HUES48 (cell line): Measurements from ENCODE around the gene FPR3.
"Not testable (repeated sequence)": the region's sequence is repeated elsewhere in the genome, so short reads cannot be mapped to it uniquely, and the experiment has no call there.

Experiments
- H3K27ac ChIP-seq: one replicate; pipeline ENCODE4 v1.7.0; 2013; ENCODE audit warnings: low read depth, low read length, inconsistent platforms
- H3K27me3 ChIP-seq: 2 replicates; pipeline ENCODE4 v1.6.1; 2013; ENCODE audit warnings: mild to moderate bottlenecking, low read length; ENCODE audit not compliant: control insufficient read depth, insufficient read depth
- H3K36me3 ChIP-seq: 2 replicates; pipeline ENCODE4 v1.6.1; 2013; ENCODE audit warnings: low read length; ENCODE audit not compliant: control insufficient read depth, insufficient read depth
- H3K4me1 ChIP-seq: 2 replicates; pipeline ENCODE4 v1.6.1; 2013; ENCODE audit warnings: mild to moderate bottlenecking, low read length; ENCODE audit not compliant: control insufficient read depth, insufficient read depth
- H3K4me3 ChIP-seq: 2 replicates; pipeline ENCODE4 v1.5.1; 2013; ENCODE audit warnings: mild to moderate bottlenecking, low read depth, low read length
- H3K9ac ChIP-seq: 2 replicates; pipeline ENCODE4 v1.6.1; 2013; ENCODE audit warnings: mild to moderate bottlenecking, low read depth, low read length, moderate library complexity
- H3K9me3 ChIP-seq: 2 replicates; pipeline ENCODE4 v1.6.1; 2013; ENCODE audit warnings: low read length; ENCODE audit not compliant: control insufficient read depth, insufficient read depth

Gene FPR3

DNA sequence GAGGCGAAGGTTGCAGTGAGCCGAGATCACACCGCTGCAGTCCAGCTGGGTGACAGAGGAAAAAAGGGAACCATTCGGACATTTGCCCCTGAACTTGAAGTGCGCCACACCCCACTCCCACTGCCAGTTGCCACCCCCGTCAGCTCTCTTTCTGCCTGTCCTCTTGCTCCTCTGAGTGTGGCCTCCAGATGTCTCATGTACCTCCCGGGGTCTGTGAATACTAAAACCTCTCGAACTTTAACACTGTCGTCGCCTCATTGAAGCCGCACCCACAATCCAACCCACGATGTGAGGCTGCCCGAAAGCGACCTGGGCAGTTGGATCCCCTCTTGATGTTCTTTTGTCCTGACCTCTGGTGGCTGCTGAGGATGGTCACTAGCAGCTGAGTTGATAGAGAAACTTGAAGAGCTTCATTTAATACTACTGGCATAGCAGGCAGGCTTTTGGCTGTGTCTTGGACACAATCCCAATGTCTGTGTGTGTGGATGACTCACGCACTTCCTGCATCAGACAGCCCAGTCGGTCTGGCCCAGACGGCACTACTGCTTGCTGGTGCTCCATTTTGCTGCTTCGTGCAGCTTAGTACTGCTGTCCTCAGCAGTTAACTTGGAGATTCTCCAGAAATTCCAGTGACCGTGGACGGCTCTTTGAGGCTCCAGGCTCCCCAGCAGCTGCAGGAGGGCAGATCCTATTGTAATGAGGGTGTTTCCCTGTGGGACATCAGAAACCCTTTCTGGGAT lies 4.2 kb downstream of the FPR3 start:
- no peak overlapping the region for H3K4me3 ChIP-seq
- no peaks in the 10 kb centered on the region for H3K4me1 ChIP-seq
- no peak overlapping the region for H3K9ac ChIP-seq
- H3K27ac ChIP-seq = no peak overlapping the region
- H3K9me3 ChIP-seq = peaks cover 58% of the 10 kb centered on the region
- no peaks in the 10 kb centered on the region for H3K36me3 ChIP-seq
- no peaks in the 10 kb centered on the region for H3K27me3 ChIP-seq

DNA sequence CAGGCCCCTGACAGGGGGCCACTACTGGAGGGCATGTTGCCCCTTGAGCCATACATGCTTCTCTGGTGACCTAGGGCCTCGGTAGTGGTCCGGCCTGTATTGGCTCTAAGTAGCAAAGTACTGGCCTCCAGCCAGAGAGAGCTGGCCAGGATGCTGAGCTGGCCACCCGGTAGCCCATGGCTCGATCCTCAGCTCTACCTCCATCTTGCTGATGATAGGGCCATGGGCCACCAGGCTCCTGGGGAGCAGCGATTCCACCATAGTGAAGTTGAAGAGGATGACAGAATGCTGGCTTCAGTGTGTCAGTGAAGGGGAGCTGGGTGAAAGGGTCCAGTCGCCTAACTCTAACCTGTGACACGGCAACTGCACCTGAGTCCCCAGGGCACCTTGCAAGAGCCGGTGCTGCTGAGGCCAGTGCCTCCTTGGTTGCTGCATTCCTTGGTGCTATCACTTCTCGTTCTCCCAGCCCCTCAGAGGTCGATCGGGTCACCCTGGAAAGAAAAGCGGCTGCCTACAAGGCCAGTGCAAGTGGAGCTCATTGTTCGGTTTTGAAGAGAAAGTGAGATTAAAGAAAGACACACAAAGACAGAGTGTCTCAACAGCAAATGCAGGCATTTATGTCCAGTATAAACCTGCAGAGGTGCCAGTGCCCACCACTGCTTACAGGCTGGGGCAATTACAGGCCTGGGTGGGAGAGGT lies 5.0 kb downstream of the FPR3 start:
- H3K9me3 ChIP-seq = peaks cover 55% of the 10 kb centered on the region
- H3K4me3 ChIP-seq = no peak overlapping the region

DNA sequence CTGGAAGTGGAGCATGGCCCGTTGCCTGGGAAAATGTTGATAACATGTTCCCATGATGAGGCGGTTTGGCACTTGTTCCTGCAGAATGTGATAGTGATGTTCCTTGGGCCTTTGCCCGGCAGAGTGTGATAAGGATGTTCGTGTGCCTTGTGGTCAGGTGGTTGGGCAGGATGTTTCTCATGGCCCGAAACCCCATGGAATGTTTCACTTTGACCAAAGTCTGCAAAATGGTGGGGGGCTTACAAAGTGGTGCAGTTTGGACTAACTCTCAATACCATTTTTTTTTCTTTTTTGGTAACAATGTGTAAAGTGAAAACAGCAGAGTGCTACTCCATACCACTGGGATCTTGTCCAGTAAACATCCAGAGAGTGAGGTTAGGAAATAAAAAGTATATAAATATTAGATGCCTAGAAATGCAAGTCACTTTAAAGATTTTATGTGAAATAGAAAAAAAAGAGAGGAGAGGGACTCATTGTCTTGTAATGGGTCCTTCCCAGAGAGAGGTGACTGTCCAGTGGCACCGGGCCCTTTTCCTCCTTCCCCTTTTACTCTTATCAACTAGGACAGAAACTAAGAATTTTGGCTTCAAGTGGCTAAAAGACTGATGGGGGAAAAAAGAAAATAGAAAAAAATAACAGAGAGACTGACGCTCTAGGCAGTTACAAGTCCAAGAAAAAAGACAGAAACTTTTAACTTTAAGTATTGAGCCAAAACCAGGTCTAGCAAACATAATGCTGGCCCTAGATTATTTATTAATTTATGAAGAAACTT lies 5.7 kb downstream of the FPR3 start:
- Histone ChIP-seq H3K27me3 (no peaks in the 10 kb centered on the region), H3K4me1 (no peaks in the 10 kb centered on the region), H3K27ac (no peak overlapping the region), H3K4me3 (no peak overlapping the region), H3K36me3 (no peaks in the 10 kb centered on the region), H3K9ac (no peak overlapping the region), H3K9me3 (peaks cover 51% of the 10 kb centered on the region)

More for the DNA sequence above, 5.0 kb downstream of the FPR3 start:
- Histone ChIP-seq H3K36me3 (no peaks in the 10 kb centered on the region), H3K4me1 (no peaks in the 10 kb centered on the region), H3K27ac (no peak overlapping the region), H3K9ac (no peak overlapping the region), H3K27me3 (no peaks in the 10 kb centered on the region)

DNA sequence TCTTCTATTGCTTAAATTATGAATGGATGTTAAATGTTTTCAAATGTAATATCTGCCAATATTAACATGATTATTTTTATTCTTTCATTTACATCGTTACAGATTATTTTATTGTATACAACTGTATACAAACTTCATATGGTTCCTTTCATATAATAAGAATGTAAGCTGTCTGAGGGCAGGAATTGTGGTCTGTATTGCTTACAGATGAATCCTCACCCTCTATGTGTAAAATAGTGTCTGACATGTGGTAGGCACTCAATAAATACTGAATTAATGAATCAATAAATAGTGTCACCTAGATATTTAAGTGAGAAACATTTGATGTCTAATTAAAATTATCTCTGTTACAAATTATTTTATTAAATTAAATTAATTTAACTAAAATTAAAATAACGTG lies 7.8 kb downstream of the FPR3 start:
- Histone ChIP-seq H3K27me3 (no peaks in the 10 kb centered on the region), H3K9ac (no peak overlapping the region), H3K9me3 (peaks cover 47% of the 10 kb centered on the region), H3K4me1 (peaks cover 5% of the 10 kb centered on the region; the same call in 1 of the 2 replicates), H3K4me3 (no peak overlapping the region), H3K36me3 (no peaks in the 10 kb centered on the region), H3K27ac (no peak overlapping the region)

DNA sequence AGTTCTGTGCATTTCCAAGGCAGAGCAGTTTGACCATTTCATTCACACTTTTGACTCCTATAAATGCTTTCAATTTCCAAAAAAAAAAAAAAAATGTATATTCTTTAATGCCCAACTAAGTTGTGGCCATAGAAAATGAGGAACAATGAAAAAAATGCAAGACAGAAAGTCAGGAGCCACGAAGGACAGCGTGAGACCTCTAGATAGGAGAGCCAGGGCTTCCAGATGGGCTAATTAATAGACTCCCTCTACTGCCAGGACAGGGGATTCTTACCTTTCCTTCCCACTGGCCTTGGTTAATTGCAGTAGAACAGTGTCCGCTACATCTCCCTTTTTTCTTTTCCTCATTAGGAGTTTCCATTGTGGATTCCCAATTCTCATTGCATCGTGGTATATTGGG lies 8.6 kb downstream of the FPR3 start:
- Histone ChIP-seq H3K4me1 (peaks cover 5% of the 10 kb centered on the region; the same call in 1 of the 2 replicates), H3K27ac (no peak overlapping the region), H3K27me3 (no peaks in the 10 kb centered on the region), H3K4me3 (no peak overlapping the region), H3K36me3 (no peaks in the 10 kb centered on the region), H3K9me3 (peaks cover 43% of the 10 kb centered on the region), H3K9ac (no peak overlapping the region)

DNA sequence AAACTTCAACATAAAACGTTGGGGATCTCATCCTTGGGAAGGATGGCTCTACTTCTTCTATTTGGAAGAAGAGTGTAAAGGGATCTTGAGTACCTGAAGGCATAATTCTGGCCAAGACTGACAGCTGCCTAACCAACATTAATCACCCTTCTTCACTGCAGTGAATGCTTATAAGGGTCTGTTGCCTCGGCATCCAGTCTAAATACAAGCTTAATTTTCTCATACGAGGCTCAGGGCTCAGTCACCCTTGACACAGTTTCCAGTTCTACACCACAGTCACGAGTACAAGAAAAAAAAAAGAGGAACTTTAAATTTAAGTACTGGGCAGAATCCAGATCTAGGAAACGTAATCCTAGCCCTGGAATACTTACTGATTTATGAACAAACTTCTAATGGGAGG lies 9.0 kb downstream of the FPR3 start:
- H3K9me3 ChIP-seq = peaks cover 45% of the 10 kb centered on the region
- peaks cover 5% of the 10 kb centered on the region; the same call in 1 of the 2 replicates for H3K4me1 ChIP-seq
- no peak overlapping the region for H3K9ac ChIP-seq
- H3K27ac ChIP-seq = no peak overlapping the region
- no peak overlapping the region for H3K4me3 ChIP-seq
- H3K36me3 ChIP-seq = no peaks in the 10 kb centered on the region
- no peaks in the 10 kb centered on the region for H3K27me3 ChIP-seq

DNA sequence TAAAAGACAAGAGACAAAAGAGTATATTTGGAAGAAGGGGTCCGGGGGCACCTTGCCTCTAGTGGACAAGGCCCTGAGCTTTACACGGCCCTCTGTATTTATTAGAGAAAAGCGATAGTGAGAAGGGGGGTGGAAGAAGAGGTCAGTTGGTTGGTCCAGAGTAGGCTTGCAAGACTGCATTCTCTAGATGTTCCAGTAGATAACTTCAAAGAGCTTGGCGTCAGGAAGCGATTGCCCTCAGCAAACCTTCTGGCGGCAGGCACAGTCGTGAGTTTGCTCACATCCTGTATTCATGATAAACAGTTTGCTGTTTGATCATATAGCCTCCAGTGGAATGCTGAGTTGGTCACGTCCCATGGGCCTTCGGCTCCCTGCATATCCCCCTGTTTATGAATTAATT lies 9.8 kb downstream of the FPR3 start:
- not testable (repeated sequence) for H3K9ac ChIP-seq, H3K36me3 ChIP-seq, H3K27ac ChIP-seq, H3K4me1 ChIP-seq, H3K27me3 ChIP-seq, H3K4me3 ChIP-seq
- peaks cover 37% of the 10 kb centered on the region for H3K9me3 ChIP-seq

DNA sequence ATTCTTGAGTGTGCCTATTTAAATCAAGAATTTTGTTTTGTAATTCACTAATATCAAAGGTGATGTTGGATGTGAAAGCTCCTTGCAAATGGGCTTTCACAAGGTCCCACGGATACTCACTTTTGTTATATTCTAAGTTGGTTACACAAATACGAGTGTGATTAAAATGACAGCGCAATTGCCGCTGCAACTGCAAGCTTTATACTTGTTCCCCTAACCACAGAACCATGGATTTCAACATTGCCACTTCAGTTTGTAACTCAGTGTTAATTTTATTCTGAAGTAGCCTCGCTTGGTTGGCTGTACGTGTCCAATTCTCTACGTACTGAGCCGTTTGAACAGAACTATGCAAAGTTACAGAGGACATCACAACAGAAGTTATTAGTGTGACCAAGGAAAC lies 10.4 kb downstream of the FPR3 start:
- H3K9me3 ChIP-seq = peaks cover 33% of the 10 kb centered on the region; the same call in 1 of the 2 replicates
- H3K36me3 ChIP-seq, H3K9ac ChIP-seq, H3K27ac ChIP-seq, H3K27me3 ChIP-seq, H3K4me1 ChIP-seq, H3K4me3 ChIP-seq: not testable (repeated sequence)

DNA sequence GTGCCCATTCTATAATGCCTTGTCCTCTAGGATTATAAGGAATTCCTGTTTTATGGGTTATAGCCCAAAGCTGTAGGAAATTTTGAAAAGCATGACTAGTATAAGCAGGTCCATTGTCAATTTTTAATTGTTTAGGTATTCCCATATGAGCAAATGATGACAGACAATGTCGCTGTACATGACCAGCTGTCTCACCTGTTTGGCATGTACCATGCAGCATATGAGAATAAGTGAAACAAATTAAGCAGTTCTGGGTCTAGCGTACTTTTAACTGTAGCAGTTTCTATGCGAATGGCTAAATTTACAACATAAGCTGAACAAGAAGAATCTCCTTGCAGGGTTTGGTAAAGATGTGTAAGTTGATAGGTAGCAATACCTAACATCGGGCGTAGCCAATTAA lies 11.6 kb downstream of the FPR3 start:
- H3K4me1 ChIP-seq, H3K27ac ChIP-seq, H3K27me3 ChIP-seq, H3K36me3 ChIP-seq, H3K9ac ChIP-seq: not testable (repeated sequence)
- Histone ChIP-seq H3K9me3 (peaks cover 37% of the 10 kb centered on the region; the same call in 1 of the 2 replicates), H3K4me3 (peak overlapping the region; percentile 17; the same call in 1 of the 2 replicates)

DNA sequence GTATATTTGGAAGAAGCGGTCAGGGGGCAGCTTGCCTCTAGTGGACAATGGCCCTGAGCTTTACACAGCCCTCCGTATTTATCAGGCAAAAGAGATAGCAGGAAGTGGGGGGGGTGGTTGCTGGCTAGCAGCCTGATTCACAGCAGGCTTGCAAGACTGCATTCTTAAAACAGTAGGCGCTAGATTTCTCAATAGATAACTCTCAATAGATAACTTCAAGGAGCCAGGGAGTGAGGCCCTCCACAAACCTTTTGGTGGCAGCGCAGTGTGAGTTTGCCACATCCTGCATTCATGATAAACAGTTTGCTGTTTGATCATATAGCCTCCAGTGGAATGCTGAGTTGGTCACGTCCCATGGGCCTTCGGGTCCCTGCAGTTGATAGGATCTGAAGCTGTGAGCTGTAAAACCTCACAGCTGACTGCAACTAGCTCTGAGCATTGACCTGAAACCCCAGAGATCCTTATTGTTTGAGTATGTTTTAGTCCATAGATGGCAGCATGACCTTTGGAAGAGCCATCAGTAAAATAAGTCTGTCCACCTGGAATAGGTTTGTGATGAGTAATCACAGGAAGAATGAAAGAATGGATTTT lies 12.2 kb downstream of the FPR3 start:
- Histone ChIP-seq H3K9me3 (peaks cover 34% of the 10 kb centered on the region), H3K9ac (no peak overlapping the region), H3K4me1 (peaks cover 5% of the 10 kb centered on the region; the same call in 1 of the 2 replicates), H3K27ac (no peak overlapping the region), H3K36me3 (no peaks in the 10 kb centered on the region), H3K4me3 (peak overlapping the region; percentile 17; the same call in 1 of the 2 replicates), H3K27me3 (no peaks in the 10 kb centered on the region)
